ENCODE measurements around the gene ZNF554. TPM values are rescaled to one million over a fixed set of nuclear protein-coding genes. Genes with fewer than 3 reads are reported as not detected.
A peak's percentile ranks its signal among the peaks of the same experiment; 100 is the strongest.
"Not testable (repeated sequence)": the region's sequence is repeated elsewhere in the genome, so short reads cannot be mapped to it uniquely, and the experiment has no call there.

ZNF554 gene
- total RNA-seq, 2 experiments from 2014 or later: 1.2 to 1.3 TPM

GRCh38 chr19:2853015-2853606 is 33.4 kb downstream of the ZNF554 start:
- no peaks in the 10 kb centered on the region for H3K27me3 Mint-ChIP-seq
- H3K4me1 Mint-ChIP-seq: peaks cover 26% of the 10 kb centered on the region
- H3K4me3 Mint-ChIP-seq: no peak overlapping the region
- H3K9me3 Mint-ChIP-seq: peaks cover 49% of the 10 kb centered on the region
- H3K27ac Mint-ChIP-seq: no peak overlapping the region
- H3K36me3 Mint-ChIP-seq: peaks cover 63% of the 10 kb centered on the region
- no peak for DNase-seq

GRCh38 chr19:2854849-2855248 is 35.2 kb downstream of the ZNF554 start:
- H3K4me3 Mint-ChIP-seq: no peak overlapping the region
- peaks cover 51% of the 10 kb centered on the region for H3K9me3 Mint-ChIP-seq

GRCh38 chr19:2856457-2857050 is 36.9 kb downstream of the ZNF554 start:
- peaks cover 38% of the 10 kb centered on the region for H3K9me3 Mint-ChIP-seq
- no peaks in the 10 kb centered on the region for H3K27me3 Mint-ChIP-seq
- DNase-seq: no peak
- H3K4me1 Mint-ChIP-seq: peaks cover 21% of the 10 kb centered on the region
- peak overlapping the region; percentile 58 for H3K27ac Mint-ChIP-seq
- peaks cover 49% of the 10 kb centered on the region for H3K36me3 Mint-ChIP-seq
- H3K4me3 Mint-ChIP-seq: peak overlapping the region; percentile 15

More at GRCh38 chr19:2854849-2855248, 35.2 kb downstream of the ZNF554 start:
- DNase-seq: no peak
- Mint-ChIP-seq H3K4me1 (peaks cover 29% of the 10 kb centered on the region), H3K27ac (no peak overlapping the region), H3K36me3 (peaks cover 65% of the 10 kb centered on the region), H3K27me3 (no peaks in the 10 kb centered on the region)

- Mint-ChIP-seq H3K27ac (no peak overlapping the region), H3K4me3 (no peak overlapping the region), H3K4me1 (peaks cover 21% of the 10 kb centered on the region), H3K27me3 (no peaks in the 10 kb centered on the region), H3K9me3 (peaks cover 22% of the 10 kb centered on the region), H3K36me3 (peaks cover 26% of the 10 kb centered on the region)
- no peak for DNase-seq
These were observed 39.2 kb downstream of the ZNF554 start for GRCh38 chr19:2858864-2859263.

- H3K9me3 Mint-ChIP-seq: no peaks in the 10 kb centered on the region
- H3K4me1 Mint-ChIP-seq: no peaks in the 10 kb centered on the region
- no peak overlapping the region for H3K27ac Mint-ChIP-seq
- peaks cover 3% of the 10 kb centered on the region for H3K27me3 Mint-ChIP-seq
- H3K4me3 Mint-ChIP-seq: no peak overlapping the region
- H3K36me3 Mint-ChIP-seq: no peaks in the 10 kb centered on the region
- no peak for DNase-seq
These were observed 44.1 kb downstream of the ZNF554 start for GRCh38 chr19:2863816-2864215.

- no peak overlapping the region for H3K27ac Mint-ChIP-seq
- DNase-seq: no peak
- no peaks in the 10 kb centered on the region for H3K4me1 Mint-ChIP-seq
- peaks cover 3% of the 10 kb centered on the region for H3K27me3 Mint-ChIP-seq
- H3K4me3 Mint-ChIP-seq: no peak overlapping the region
- H3K9me3 Mint-ChIP-seq: no peaks in the 10 kb centered on the region
- no peaks in the 10 kb centered on the region for H3K36me3 Mint-ChIP-seq
These were observed 45.8 kb downstream of the ZNF554 start for GRCh38 chr19:2865334-2866100.

GRCh38 chr19:2866495-2867024 is 46.9 kb downstream of the ZNF554 start:
- Mint-ChIP-seq H3K4me1 (no peaks in the 10 kb centered on the region), H3K4me3 (no peak overlapping the region), H3K9me3 (no peaks in the 10 kb centered on the region), H3K27me3 (peaks cover 3% of the 10 kb centered on the region), H3K27ac (no peak overlapping the region), H3K36me3 (no peaks in the 10 kb centered on the region)
- DNase-seq: no peak

- H3K9me3 Mint-ChIP-seq: no peaks in the 10 kb centered on the region
- H3K4me3 Mint-ChIP-seq: no peak within 1 kb of the TSS
- no peak within 1 kb of the TSS for H3K27ac Mint-ChIP-seq
- no peaks in the 10 kb centered on the region for H3K36me3 Mint-ChIP-seq
- DNase-seq: peak; percentile 8
- peaks cover 3% of the 10 kb centered on the region for H3K27me3 Mint-ChIP-seq
- no peaks in the 10 kb centered on the region for H3K4me1 Mint-ChIP-seq
These were observed 47.6 kb downstream of the ZNF554 start, which contains the start of gene ZNF556 for GRCh38 chr19:2867025-2867991. TSS of gene ZNF556 (plus strand) at chr19:2867335. CDS start at chr19:2867422, 87 bp downstream.

GRCh38 chr19:2869618-2870017 is 50.0 kb downstream of the ZNF554 start:
- Mint-ChIP-seq H3K36me3 (no peaks in the 10 kb centered on the region), H3K9me3 (no peaks in the 10 kb centered on the region), H3K4me3 (no peak overlapping the region), H3K27ac (no peak overlapping the region), H3K4me1 (no peaks in the 10 kb centered on the region), H3K27me3 (peaks cover 3% of the 10 kb centered on the region)
- no peak for DNase-seq

GRCh38 chr19:2872175-2872574 is 52.5 kb downstream of the ZNF554 start:
- H3K9me3 Mint-ChIP-seq, H3K27me3 Mint-ChIP-seq, H3K4me3 Mint-ChIP-seq, H3K36me3 Mint-ChIP-seq, DNase-seq, H3K4me1 Mint-ChIP-seq, H3K27ac Mint-ChIP-seq: not testable (repeated sequence)

- Mint-ChIP-seq H3K27me3 (no peaks in the 10 kb centered on the region), H3K27ac (no peak overlapping the region), H3K4me1 (no peaks in the 10 kb centered on the region), H3K4me3 (no peak overlapping the region), H3K9me3 (peaks cover 18% of the 10 kb centered on the region), H3K36me3 (peaks cover 6% of the 10 kb centered on the region)
- no peak for DNase-seq
These were observed 58.0 kb downstream of the ZNF554 start for GRCh38 chr19:2877398-2878331.

GRCh38 chr19:2883686-2884439 is 64.2 kb downstream of the ZNF554 start:
- Mint-ChIP-seq H3K27ac (no peak overlapping the region), H3K36me3 (no peaks in the 10 kb centered on the region), H3K4me3 (no peak overlapping the region), H3K4me1 (peaks cover 4% of the 10 kb centered on the region), H3K9me3 (peaks cover 4% of the 10 kb centered on the region), H3K27me3 (no peaks in the 10 kb centered on the region)
- no peak for DNase-seq

- Mint-ChIP-seq H3K36me3 (peaks cover 1% of the 10 kb centered on the region), H3K4me1 (peaks cover 7% of the 10 kb centered on the region), H3K27me3 (no peaks in the 10 kb centered on the region), H3K27ac (no peak overlapping the region), H3K9me3 (no peaks in the 10 kb centered on the region), H3K4me3 (no peak overlapping the region)
- DNase-seq: no peak
These were observed 66.1 kb downstream of the ZNF554 start for GRCh38 chr19:2885736-2886135.

Measured in activated naive CD8-positive, alpha-beta T cell treated with anti-CD3 and anti-CD28 coated beads for 36 hours (primary cell).